Neuron (in vitro differentiated cells): ENCODE data around the gene PXT1.
A peak's percentile ranks its signal among the peaks of the same experiment; 100 is the strongest.
"Not testable (repeated sequence)": the region's sequence is repeated elsewhere in the genome, so short reads cannot be mapped to it uniquely, and the experiment has no call there.

ENCODE experiments used
- H2AFZ ChIP-seq: one replicate; pipeline ENCODE4 v1.6.1; 2013; ENCODE audit warnings: low read depth, mild to moderate bottlenecking, inconsistent platforms, low read length, moderate library complexity
- H3K27me3 ChIP-seq: one replicate; pipeline ENCODE4 v1.6.1; 2013; ENCODE audit warnings: low read length; ENCODE audit not compliant: insufficient read depth
- H3K36me3 ChIP-seq: one replicate; pipeline ENCODE4 v1.6.1; 2013; ENCODE audit warnings: low read length; ENCODE audit not compliant: insufficient read depth
- H3K4me1 ChIP-seq: one replicate; pipeline ENCODE4 v1.6.1; 2013; ENCODE audit warnings: low read length; ENCODE audit not compliant: insufficient read depth
- H3K4me3 ChIP-seq: 2 replicates; pipeline ENCODE4 v1.5.1; 2013; ENCODE audit warnings: mild to moderate bottlenecking, low read length, moderate library complexity
- H3K9me3 ChIP-seq: one replicate; pipeline ENCODE4 v1.6.1; 2013; ENCODE audit warnings: low read length

PXT1 gene

DNA sequence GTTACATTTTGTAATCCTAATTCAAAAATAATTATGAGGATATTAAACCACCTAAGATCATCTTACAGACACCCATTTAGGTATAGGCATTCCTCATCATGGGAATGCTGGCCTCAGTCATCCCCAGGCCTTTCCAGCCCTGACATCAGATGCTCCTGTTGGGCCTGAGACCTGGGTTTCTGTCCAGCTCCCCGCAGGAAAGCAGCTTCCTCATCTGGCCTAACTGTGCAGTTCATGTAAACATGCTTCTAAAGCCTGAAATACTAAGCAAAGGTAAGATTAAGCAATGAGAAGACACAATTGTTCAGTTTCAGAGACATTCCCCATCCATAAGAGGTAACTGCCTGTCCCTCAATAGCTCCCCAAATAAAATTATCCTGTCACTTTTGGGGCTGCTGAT, 74.2 kb downstream of the PXT1 start:
- H3K9me3 ChIP-seq: no peaks in the 10 kb centered on the region
- H2AFZ ChIP-seq: no peak overlapping the region
- no peaks in the 10 kb centered on the region for H3K36me3 ChIP-seq
- H3K27me3 ChIP-seq: peaks cover 16% of the 10 kb centered on the region
- H3K4me3 ChIP-seq: no peak overlapping the region
- H3K4me1 ChIP-seq: no peaks in the 10 kb centered on the region

DNA sequence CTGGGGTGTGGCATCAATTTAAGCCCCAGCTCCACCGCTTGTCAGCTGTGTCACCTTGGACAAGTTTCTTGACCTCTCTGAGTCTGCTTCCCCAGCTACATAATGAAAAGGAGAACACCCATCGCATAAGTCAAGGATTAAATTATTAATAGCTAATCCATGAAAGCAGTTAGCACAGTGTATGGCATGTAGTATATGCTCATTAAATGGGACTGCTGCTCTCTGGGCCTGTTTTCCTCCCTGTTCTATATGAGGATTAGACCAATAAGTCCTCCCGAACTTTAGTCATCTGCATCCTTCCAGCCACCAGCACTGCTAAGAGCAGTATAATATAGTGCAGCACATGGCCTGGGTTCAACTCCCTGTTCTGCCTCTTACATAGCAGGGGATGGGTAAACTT, 74.9 kb downstream of the PXT1 start:
- H2AFZ ChIP-seq: no peak overlapping the region
- peaks cover 16% of the 10 kb centered on the region for H3K27me3 ChIP-seq
- H3K36me3 ChIP-seq: no peaks in the 10 kb centered on the region
- no peaks in the 10 kb centered on the region for H3K4me1 ChIP-seq
- H3K9me3 ChIP-seq: no peaks in the 10 kb centered on the region
- no peak overlapping the region for H3K4me3 ChIP-seq

DNA sequence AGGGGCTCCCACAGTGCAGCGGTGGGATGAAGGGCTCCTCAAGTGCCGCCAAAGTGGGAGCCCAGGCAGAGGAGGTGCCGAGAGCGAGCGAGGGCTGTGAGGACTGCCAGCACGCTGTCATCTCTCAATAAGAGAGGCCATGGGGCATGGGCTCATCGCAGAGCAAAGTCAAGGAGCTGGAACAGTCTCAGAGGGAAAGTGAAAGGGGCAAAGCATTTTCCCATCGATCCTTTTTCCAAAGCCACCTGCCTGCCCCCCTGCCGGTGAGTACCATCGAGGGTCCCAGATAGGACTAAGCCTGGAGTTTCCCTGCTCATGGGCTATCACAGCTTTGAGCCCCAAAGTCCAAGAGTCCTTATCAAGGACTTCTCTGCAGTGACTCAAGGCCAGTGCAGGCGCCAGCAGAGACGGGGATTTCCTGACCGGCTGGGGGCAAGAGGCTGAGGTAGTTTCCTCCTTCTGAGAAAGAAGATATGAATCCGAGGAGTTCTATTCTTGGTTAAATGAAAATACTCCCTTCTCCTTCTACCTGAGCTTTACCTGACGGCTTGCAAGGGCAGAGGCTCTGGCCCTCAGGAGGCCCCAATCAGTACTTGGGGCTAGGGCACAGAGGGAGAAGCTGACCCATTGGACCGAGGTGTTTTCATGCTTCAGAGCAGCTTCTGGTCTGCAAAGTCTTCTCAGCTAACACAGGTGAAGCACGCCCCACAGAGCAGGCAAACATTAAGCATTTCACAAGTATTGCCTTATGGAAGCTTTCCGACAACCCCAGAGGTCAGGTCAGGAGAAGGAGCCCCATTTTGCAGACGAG, 77.8 kb downstream of the PXT1 start:
- Histone ChIP-seq H3K4me3 (no peak overlapping the region), H3K4me1 (peaks cover 2% of the 10 kb centered on the region), H3K36me3 (no peaks in the 10 kb centered on the region), H2AFZ (no peak overlapping the region), H3K27me3 (peaks cover 9% of the 10 kb centered on the region), H3K9me3 (no peaks in the 10 kb centered on the region)

DNA sequence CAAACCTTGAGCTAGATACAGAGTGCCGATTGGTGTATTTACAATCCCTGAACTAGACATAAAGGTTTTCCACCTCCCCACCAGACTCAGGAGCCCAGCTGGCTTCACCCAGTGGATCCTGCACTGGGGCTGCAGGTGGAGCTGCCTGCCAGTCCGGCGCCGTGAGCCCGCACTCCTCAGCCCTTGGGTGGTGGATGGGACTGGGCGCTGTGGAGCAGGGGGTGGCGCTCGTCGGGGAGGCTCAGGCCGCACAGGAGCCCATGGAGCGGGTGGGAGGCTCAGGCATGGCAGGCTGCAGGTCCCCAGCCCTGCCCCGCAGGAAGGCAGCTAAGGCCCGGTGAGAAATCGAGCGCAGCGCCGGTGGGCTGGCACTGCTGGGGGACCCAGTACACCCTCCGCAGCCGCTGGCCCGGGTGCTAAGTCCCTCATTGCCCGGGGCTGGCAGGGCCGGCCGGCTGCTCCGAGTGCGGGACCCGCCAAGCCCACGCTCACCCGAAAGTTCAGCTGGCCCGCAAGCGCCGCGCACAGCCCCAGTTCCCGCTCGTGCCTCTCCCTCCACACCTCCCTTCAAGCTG, 78.5 kb downstream of the PXT1 start:
- H3K4me1 ChIP-seq, H3K9me3 ChIP-seq, H3K36me3 ChIP-seq, H2AFZ ChIP-seq, H3K27me3 ChIP-seq, H3K4me3 ChIP-seq: not testable (repeated sequence)

DNA sequence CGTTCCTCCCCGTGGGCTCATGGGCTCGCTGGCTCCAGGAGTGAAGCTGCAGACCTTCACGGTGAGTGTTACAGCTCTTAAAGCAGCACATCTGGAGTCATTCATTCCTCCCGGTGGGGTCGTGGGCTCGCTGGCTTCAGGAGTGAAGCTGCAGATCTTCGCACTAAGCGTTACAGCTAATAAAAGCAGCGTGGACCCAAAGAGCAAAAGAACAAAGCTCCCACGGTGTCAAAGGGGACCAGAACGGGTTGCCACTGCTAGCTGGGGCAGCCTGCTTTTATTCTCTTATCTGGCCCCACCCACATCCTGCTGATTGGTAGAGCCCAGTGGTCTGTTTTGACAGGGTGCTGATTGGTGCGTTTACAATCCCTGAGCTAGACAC, 79.3 kb downstream of the PXT1 start:
- not testable (repeated sequence) for H3K27me3 ChIP-seq, H3K36me3 ChIP-seq, H2AFZ ChIP-seq, H3K4me3 ChIP-seq, H3K9me3 ChIP-seq, H3K4me1 ChIP-seq

DNA sequence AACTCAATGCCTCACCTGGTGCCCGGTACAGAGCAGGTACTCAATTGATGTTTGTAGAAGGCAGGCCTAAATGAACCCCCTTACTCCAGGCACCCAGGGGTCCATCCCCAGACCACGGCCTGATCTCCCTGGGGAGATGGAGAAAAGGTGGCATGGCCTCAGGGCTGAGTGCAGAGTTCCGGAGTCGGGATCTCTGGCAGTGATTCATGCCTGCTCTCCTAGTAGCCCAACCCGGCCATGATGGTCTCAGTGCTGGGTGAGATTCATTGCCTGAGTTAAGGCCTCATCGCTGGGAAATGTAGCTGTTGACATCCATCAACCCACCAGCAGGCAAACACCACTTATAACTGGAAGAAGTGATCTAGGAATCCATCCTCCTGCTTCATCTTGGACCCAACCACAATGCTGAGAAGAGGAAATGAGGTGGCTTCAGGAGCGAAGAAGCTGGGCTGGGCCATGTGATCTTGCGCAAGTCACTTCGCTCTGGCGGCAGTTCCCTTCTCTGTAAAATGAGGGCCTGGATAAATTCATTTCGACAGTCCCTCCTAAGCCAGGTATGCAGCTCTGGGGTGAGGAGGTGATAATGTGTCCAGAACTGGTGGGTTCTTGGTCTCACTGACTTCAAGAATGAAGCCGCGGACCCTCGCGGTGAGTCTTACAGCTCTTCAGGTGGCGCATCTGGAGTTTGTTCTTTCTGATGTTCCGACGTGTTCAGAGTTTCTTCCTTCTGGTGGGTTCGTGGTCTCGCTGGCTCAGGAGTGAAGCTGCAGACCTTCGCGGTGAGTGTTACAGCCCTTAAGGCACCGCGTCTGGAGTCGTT, 79.9 kb downstream of the PXT1 start:
- Histone ChIP-seq H3K4me1 (peaks cover 12% of the 10 kb centered on the region), H3K27me3 (peaks cover 3% of the 10 kb centered on the region), H2AFZ (no peak overlapping the region), H3K36me3 (no peaks in the 10 kb centered on the region), H3K9me3 (no peaks in the 10 kb centered on the region), H3K4me3 (no peak overlapping the region)

DNA sequence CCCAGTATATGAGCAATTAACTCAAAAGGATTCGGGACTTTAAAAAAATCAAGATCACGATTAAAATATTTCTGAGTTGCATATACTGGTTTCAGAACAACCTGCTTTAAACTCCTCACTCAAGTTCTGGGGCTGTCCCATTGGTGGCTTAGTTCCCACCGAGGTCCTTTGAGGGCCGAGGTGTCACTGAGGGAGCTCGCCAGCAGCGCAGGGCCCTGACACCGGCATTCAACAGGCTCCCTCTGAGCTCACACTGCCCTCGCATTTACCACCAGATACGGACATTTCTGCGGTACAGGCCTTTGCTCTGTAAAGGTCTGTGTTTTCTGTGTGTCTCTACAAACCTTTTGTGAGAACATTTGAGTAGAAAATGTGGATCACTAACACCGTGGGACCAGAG, 81.6 kb downstream of the PXT1 start:
- no peaks in the 10 kb centered on the region for H3K27me3 ChIP-seq
- no peaks in the 10 kb centered on the region for H3K9me3 ChIP-seq
- H3K4me1 ChIP-seq: peaks cover 12% of the 10 kb centered on the region
- H3K36me3 ChIP-seq: no peaks in the 10 kb centered on the region
- no peak overlapping the region for H2AFZ ChIP-seq
- no peak overlapping the region for H3K4me3 ChIP-seq

DNA sequence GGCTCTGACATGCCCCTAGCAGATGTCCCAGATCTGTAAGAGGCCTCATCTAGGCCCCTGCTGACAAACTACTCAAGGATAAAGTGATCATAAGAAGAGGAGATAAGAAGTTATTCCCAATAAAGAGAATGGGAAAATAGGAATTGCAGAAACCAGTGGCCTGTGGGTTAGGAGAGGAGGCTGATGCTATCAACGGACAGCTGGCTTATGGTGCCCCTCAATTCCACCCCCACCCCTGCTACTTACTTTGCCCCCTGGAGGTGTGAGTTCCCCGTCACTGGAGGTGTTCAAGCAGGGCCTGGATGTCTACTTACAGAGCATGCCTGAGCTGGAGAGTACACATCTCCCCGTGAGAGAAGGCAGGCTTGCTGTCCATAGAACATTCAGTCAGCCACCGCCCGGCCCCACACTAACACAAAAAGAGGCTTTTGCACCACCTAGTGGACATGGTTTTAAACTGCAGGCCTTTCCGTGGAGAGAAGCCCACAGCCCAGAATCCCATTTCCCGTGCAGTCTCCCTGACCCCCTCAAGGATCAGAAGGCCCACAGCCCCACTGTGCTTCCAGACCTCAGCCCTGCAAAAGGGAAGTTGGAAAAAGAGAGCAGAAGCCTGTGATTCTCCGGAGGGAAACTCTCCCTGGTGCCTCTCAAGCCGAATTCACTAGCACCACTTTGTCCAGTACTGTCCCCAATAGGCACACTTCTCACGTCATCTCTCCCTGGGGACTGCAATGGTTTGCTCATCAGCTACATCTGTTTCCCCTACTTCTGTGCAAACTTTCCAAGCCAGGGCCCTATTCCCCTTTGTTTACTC, 82.2 kb downstream of the PXT1 start:
- Histone ChIP-seq H3K9me3 (no peaks in the 10 kb centered on the region), H3K4me1 (peaks cover 12% of the 10 kb centered on the region), H3K36me3 (no peaks in the 10 kb centered on the region), H3K27me3 (no peaks in the 10 kb centered on the region), H3K4me3 (no peak overlapping the region), H2AFZ (no peak overlapping the region)

DNA sequence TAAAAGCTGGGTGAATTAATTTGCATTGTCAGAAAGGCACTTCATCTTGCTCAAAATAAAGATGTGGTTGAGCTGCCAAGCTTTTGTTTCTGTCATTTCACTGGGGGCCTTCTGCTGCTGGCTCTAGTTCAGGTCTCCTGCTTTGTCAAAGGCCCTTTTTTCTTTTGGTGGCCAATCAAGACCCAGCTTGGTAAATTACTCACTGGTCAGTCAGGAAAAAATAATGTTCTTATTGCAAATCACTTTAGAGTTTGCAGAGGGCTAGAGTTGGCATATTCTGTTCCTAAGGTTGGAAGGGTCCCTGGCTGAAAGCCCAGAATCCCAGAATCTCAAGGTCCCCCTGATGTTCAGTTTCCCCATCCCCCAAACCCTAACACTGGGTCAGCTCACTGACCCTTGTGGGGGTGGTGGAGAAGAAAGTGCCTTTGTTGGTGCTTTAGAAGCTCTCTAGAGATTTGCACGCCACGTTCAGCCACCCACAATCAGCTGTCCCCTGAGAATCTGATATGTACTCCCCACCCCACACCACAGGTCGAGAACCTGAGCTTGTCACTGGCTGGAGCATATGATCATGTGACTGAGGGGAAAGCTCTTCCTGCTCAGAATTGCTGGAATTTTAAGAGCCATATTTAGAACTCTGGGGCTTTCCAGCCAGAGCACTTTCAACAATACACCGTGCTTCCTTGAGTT, 84.3 kb downstream of the PXT1 start:
- peak overlapping the region; percentile 8 for H2AFZ ChIP-seq
- no peak overlapping the region for H3K4me3 ChIP-seq
- H3K4me1 ChIP-seq: peaks cover 12% of the 10 kb centered on the region
- H3K36me3 ChIP-seq: no peaks in the 10 kb centered on the region
- H3K27me3 ChIP-seq: no peaks in the 10 kb centered on the region
- H3K9me3 ChIP-seq: no peaks in the 10 kb centered on the region

DNA sequence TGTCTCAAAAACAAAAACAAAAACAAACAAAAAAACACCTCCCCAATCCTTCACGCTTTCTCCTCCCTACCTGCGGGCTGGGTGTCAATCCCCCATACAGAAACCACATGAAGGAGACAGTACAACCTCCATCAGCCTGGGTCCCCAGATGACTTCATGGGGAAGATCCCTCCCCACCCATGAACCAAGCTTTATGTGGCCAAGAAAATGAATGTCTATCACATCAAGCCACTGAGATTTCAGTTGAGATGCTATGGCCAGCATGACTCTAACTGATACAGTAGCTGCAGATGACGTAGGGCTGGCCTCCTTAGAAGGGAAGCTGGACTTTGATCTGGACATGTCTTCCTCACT, 84.8 kb downstream of the PXT1 start:
- H3K4me3 ChIP-seq: no peak overlapping the region
- H2AFZ ChIP-seq: no peak overlapping the region
- H3K27me3 ChIP-seq: no peaks in the 10 kb centered on the region
- H3K36me3 ChIP-seq: no peaks in the 10 kb centered on the region
- H3K4me1 ChIP-seq: peaks cover 12% of the 10 kb centered on the region
- no peaks in the 10 kb centered on the region for H3K9me3 ChIP-seq

DNA sequence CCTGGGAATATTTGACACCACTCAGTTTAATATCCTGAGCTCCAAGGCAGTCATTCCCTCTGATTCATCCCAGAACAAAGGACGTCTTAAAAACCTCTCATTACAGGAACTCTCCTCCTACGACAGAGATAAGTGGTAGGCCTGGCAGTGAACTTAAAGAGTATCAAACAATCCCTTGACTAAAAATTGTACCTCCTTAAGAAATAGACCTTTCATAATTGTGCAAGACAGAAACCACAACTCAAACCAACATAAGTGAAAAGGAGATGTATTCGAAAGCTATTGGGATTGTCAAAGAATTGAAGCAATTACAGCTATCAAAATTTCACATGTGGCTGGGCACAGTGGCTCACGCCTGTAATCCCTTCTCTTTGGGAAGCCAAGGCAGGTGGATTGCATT, 86.8 kb downstream of the PXT1 start:
- Histone ChIP-seq H3K27me3 (no peaks in the 10 kb centered on the region), H3K36me3 (no peaks in the 10 kb centered on the region), H2AFZ (no peak overlapping the region), H3K9me3 (no peaks in the 10 kb centered on the region), H3K4me3 (no peak overlapping the region), H3K4me1 (peaks cover 12% of the 10 kb centered on the region)

DNA sequence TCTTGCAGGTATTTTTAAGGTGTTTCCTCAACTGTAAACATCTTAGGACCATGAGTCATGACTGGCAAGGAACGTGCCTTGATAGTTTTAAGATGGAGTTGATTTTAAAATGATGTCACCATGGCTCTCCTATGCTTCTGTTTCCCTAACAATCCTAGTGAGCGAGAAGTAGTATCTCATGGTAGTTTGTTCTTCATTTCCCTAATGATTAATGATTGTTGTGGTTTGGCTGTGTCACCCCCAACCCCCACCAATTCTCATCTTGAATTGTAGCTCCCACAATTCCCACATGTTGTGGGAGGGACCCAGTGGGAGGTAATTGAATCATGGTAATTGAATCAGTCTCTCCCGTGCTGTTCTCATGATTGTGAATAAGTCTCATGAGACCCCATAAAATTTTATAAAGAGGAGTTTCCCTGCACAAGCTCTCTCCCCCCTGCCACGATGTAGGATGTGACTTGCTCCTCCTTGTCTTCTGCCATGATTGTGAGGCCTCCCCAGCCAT, 89.2 kb downstream of the PXT1 start:
- H2AFZ ChIP-seq: no peak overlapping the region
- H3K4me1 ChIP-seq: peaks cover 6% of the 10 kb centered on the region
- no peaks in the 10 kb centered on the region for H3K9me3 ChIP-seq
- H3K36me3 ChIP-seq: no peaks in the 10 kb centered on the region
- H3K27me3 ChIP-seq: no peaks in the 10 kb centered on the region
- H3K4me3 ChIP-seq: no peak overlapping the region
